Smooth muscle cell (in vitro differentiated cells): Measurements from ENCODE around the gene POLK. TPM values are rescaled to one million over a fixed set of nuclear protein-coding genes. Genes with fewer than 3 reads are reported as not detected.

ENCODE experiments used
- DNase-seq: peaks from one replicate; lab custom pipeline; 2025; ENCODE audit not compliant: unreplicated experiment; lab: John Stamatoyannopoulos, UW
- H2AFZ ChIP-seq: fragments of 200-600 bp; sonication (generic); 2 replicates; pipeline ENCODE4 v1.6.0; 2016; ENCODE audit warnings: antibody characterized with exemption, low read depth, mild to moderate bottlenecking
- H3F3A ChIP-seq: fragments of 200-600 bp; sonication (generic); 2 replicates; pipeline ENCODE4 v1.6.0; 2017; ENCODE audit warnings: antibody characterized with exemption, low read depth
- H3K27ac ChIP-seq: fragments of 200-600 bp; sonication (generic); 2 replicates; pipeline ENCODE4 v1.5.1; 2016; ENCODE audit warnings: low read depth, mild to moderate bottlenecking
- H3K27me3 ChIP-seq: fragments of 200-600 bp; sonication (generic); 2 replicates; pipeline ENCODE4 v1.6.1; 2016; ENCODE audit warnings: low read depth, mild to moderate bottlenecking
- H3K36me3 ChIP-seq: fragments of 200-600 bp; sonication (generic); 2 replicates; pipeline ENCODE4 v1.5.1; 2016; ENCODE audit warnings: low read depth
- H3K4me1 ChIP-seq: fragments of 200-600 bp; sonication (generic); 2 replicates; pipeline ENCODE4 v1.5.1; 2016; ENCODE audit warnings: low read depth
- H3K4me2 ChIP-seq: fragments of 200-600 bp; sonication (generic); 2 replicates; pipeline ENCODE4 v1.6.0; 2016; ENCODE audit warnings: mild to moderate bottlenecking
- H3K4me3 ChIP-seq: fragments of 200-600 bp; sonication (generic); 2 replicates; pipeline ENCODE4 v1.5.1; 2016; ENCODE audit warnings: mild to moderate bottlenecking
- H3K79me2 ChIP-seq: fragments of 200-600 bp; sonication (generic); 2 replicates; pipeline ENCODE4 v1.6.0; 2016; ENCODE audit warnings: low read depth, mild to moderate bottlenecking
- H3K9ac ChIP-seq: fragments of 200-600 bp; sonication (generic); 2 replicates; pipeline ENCODE4 v1.6.0; 2016; ENCODE audit warnings: low read depth
- H3K9me3 ChIP-seq: fragments of 200-600 bp; sonication (generic); replicated peaks from 2 replicates; pipeline ENCODE4 v1.5.1; 2016; ENCODE audit warnings: low read depth
- H4K20me1 ChIP-seq: fragments of 200-600 bp; sonication (generic); 2 replicates; pipeline ENCODE4 v1.6.0; 2016; ENCODE audit warnings: low read depth
- CTCF ChIP-seq: fragments of 200-600 bp; sonication (generic); IDR thresholded peaks from 2 replicates; pipeline ENCODE4 v1.5.1; 2017; ENCODE audit warnings: borderline replicate concordance, mild to moderate bottlenecking, antibody characterized with exemption; ENCODE audit not compliant: insufficient read depth, poor library complexity, severe bottlenecking
- WGBS: methylation state at CpG from one replicate; pipeline ENCODE4 v1.1.7; 2016; ENCODE audit warnings: low lambda C conversion rate; 5-methylcytosine and 5-hydroxymethylcytosine counted together
- polyA plus RNA-seq: library from polyadenylated mRNA; unstranded; fragments of >200 nt; fragmentation: Nextera tagmentation; extraction: Ambion mirVana; gene quantifications from 2 replicates; pipeline ENCODE4 v1.2.1, GENCODE V29; 2016
- total RNA-seq: library from RNA; depleted of rRNA; stranded (reverse); fragments of >200 nt; gene quantifications from 2 replicates; pipeline ENCODE4 v1.2.3, GENCODE V29; 2014

The POLK gene
- total RNA-seq: 31.6 and 36.5 TPM in 2 replicates
- polyA plus RNA-seq: 12.8 and 15.0 TPM in 2 replicates

DNA sequence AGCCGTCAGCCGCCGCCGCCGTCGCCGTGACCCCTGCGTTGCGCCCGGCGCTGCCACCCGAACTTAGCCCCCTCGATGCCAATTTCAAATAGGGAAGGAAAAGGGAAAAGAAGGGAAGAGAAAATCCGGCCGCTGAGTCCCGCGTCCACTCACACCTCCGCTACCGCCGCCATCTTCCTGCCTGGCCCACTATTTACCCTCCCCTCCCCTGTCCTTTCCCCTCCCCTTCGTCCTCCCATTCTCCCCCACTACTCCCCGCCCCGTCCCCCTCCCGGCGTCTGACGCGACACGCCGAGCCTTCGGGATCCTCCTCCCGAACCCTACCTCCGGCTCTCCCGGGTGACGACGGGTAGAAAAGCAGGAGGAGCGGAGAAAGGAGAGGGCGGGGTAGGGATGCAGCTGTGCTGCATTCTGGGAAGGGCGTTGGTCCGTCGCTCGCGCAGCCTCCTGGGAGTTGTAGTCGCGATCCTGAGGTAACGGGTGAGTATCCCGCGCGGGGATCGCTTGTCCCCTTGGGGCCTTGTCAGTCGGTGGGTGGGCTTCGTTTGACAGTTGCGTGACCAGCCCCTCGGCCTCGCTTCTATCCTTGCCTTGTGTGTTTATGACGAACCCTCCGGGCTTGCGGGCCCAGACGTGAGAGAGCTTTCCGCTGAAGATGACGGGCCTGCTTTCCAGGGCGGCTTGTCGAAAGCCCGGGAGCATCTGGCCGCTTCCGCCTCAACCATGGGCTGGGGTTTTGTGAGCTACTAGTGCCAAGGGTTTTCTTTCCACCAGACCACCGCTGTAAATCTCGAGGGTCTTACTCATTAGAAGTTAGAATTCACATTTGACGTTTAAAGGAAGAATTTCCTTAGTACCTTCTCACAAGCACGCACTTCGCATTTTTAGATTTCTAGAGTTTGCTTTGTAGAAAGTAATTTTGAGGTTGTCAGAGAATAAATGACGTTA lies at the start of gene POLK, which contains the start of gene CERT1:
Gene POLK (plus strand): TSS at position 457 of the 948 bp plus-strand sequence.
Gene CERT1 (minus strand): TSS at position 195 of the 948 bp plus-strand sequence. CDS start 422 bp downstream, outside the sequence.
- H3K27me3 ChIP-seq: no peaks in the 10 kb centered on the region
- TF ChIP-seq CTCF: no peak
- DNase-seq: peak; percentile 88
- peaks cover 39% of the 10 kb centered on the region for H4K20me1 ChIP-seq
- no peaks in the 10 kb centered on the region for H3K9me3 ChIP-seq
- peak within 1 kb of the TSS; percentile 81 for H3K27ac ChIP-seq
- peak within 1 kb of the TSS; percentile 86 for H3K9ac ChIP-seq
- no peaks in the 10 kb centered on the region for H3F3A ChIP-seq
- H2AFZ ChIP-seq: peak within 1 kb of the TSS; percentile 94
- H3K4me1 ChIP-seq: peaks cover 28% of the 10 kb centered on the region
- H3K4me3 ChIP-seq: peak within 1 kb of the TSS; percentile 98
- peak within 1 kb of the TSS; percentile 92 for H3K4me2 ChIP-seq
- WGBS: 3% methylated on average over 60 of the region's 71 CpGs
- H3K36me3 ChIP-seq: no peaks in the 10 kb centered on the region
- peaks cover 90% of the 10 kb centered on the region for H3K79me2 ChIP-seq

DNA sequence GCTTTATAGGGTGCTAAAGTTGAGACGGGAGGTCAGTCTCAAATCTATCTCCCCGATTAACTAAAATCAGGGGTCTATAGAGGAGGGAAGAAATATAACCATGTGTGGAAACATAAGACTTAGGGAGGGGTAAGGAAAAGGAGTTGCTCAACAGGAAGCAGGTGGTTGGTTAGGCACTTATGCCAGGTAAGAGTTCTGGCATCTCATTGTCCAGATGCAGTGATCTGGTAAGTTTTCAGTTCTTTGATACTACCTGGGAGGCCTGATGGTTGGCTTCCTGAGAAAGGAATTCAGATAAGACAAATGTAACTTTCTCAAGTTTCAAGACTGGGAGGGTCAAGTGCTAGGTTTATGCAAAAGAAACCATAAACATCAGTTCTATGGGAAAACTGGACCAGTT lies 48.0 kb upstream of the POLK start:
- Histone ChIP-seq H3K4me1 (no peaks in the 10 kb centered on the region), H3K4me3 (no peak overlapping the region), H3K36me3 (peaks cover 2% of the 10 kb centered on the region), H3K9ac (no peak overlapping the region), H4K20me1 (peaks cover 62% of the 10 kb centered on the region), H3K27me3 (no peaks in the 10 kb centered on the region), H3K9me3 (no peaks in the 10 kb centered on the region), H3K4me2 (no peak overlapping the region), H2AFZ (no peak overlapping the region), H3K79me2 (peaks cover 25% of the 10 kb centered on the region), H3K27ac (no peak overlapping the region), H3F3A (no peaks in the 10 kb centered on the region)
- WGBS: 98% methylated on average over 2 of the region's 2 CpGs
- TF ChIP-seq CTCF: no peak
- no peak for DNase-seq

DNA sequence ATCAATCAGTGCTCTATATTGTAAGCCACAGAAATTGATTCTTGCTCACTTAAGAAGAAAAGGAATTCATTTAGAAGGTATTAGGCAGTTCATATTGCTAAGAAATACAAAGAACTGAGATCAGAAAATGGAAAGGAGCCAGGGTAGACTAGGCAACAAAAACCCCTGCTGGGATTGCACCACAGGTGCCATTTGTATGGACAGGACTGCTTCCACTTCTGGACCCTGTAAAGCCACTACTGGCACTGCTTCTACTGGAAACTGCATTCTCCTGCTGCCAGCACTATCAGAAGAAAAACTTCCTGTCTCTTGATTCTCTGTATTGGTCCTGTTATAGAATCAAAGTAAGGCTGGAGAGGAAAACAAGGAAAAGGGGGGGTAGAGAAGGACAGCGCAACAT lies 46.2 kb upstream of the POLK start:
- DNase-seq: no peak
- Histone ChIP-seq H3K27ac (no peak overlapping the region), H3K4me2 (no peak overlapping the region), H3K4me1 (no peaks in the 10 kb centered on the region), H4K20me1 (peaks cover 52% of the 10 kb centered on the region), H3K9ac (no peak overlapping the region), H3K79me2 (peaks cover 36% of the 10 kb centered on the region), H3K36me3 (peaks cover 5% of the 10 kb centered on the region), H3K9me3 (no peaks in the 10 kb centered on the region), H3K4me3 (no peak overlapping the region), H2AFZ (no peak overlapping the region), H3K27me3 (no peaks in the 10 kb centered on the region), H3F3A (no peaks in the 10 kb centered on the region)
- TF ChIP-seq CTCF: no peak
- 54% methylated on average over 1 of the region's 1 CpG for WGBS
